UCSD-AML1 (cell line): ENCODE results near the gene PGBD4.
"Not testable (repeated sequence)": the region's sequence is repeated elsewhere in the genome, so short reads cannot be mapped to it uniquely, and the experiment has no call there.

Experiments
- DNase-seq: peaks from one replicate; lab custom pipeline; 2025; ENCODE audit not compliant: unreplicated experiment; lab: John Stamatoyannopoulos, UW

Gene PGBD4

GRCh38 chr15:34111488-34111887 is 9.6 kb downstream of the PGBD4 start:
- DNase-seq: no peak

- DNase-seq: no peak
Observed at GRCh38 chr15:34114215-34114614, 12.3 kb downstream of the PGBD4 start.

GRCh38 chr15:34114739-34115138 is 12.9 kb downstream of the PGBD4 start:
- no peak for DNase-seq

- DNase-seq: no peak
Observed at GRCh38 chr15:34116620-34117019, 14.7 kb downstream of the PGBD4 start.

GRCh38 chr15:34119291-34119690 is 17.4 kb downstream of the PGBD4 start:
- no peak for DNase-seq

GRCh38 chr15:34120420-34120819 is 18.5 kb downstream of the PGBD4 start:
- not testable (repeated sequence) for DNase-seq

GRCh38 chr15:34121786-34122185 is 19.9 kb downstream of the PGBD4 start:
- DNase-seq: not testable (repeated sequence)

GRCh38 chr15:34122771-34123183 is 20.9 kb downstream of the PGBD4 start:
- no peak for DNase-seq

GRCh38 chr15:34124651-34125050 is 22.8 kb downstream of the PGBD4 start:
- no peak for DNase-seq

- DNase-seq: no peak
Observed at GRCh38 chr15:34125945-34126344, 24.1 kb downstream of the PGBD4 start.

- DNase-seq: no peak
Observed at GRCh38 chr15:34126522-34126921, 24.6 kb downstream of the PGBD4 start.

- DNase-seq: no peak
Observed at GRCh38 chr15:34128898-34129297, 27.0 kb downstream of the PGBD4 start.

GRCh38 chr15:34132881-34133280 is 31.0 kb downstream of the PGBD4 start:
- DNase-seq: no peak

GRCh38 chr15:34133511-34133910 is 31.6 kb downstream of the PGBD4 start:
- DNase-seq: no peak

- no peak for DNase-seq
Observed at GRCh38 chr15:34147371-34148140, 45.7 kb downstream of the PGBD4 start.

- DNase-seq: no peak
Observed at GRCh38 chr15:34154725-34155204, 52.9 kb downstream of the PGBD4 start.

GRCh38 chr15:34155859-34156258 is 54.0 kb downstream of the PGBD4 start:
- no peak for DNase-seq
